ENCODE measurements around the gene PHACTR2. TPM values are rescaled to one million over a fixed set of nuclear protein-coding genes. Genes with fewer than 3 reads are reported as not detected.

Gene PHACTR2
- total RNA-seq, 6 donors from 2014 or later, result 68.1 to 133 (median 109) TPM

DNA sequence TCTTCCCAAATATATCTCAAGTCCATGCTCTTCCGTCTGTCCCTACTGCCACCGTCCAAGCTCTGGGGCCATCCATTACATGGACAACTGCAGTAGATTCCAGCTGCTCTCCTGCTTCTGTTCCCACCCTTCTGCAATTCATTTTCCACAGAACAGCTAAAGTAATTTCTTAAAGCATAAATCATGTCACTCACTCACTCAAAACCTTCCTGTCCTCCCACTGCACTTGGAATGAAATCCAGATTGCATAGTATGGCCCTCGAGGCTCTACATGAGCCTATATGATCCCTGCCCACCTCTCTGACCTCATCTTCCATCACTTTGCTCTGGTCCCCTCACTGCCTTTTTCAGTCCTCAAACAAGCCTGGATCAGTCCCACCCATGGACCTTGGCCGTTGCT is 10.9 kb downstream of the PHACTR2 start:
- no peak for DNase-seq
- Histone ChIP-seq H3K9me3 (no peaks in the 10 kb centered on the region), H3K27ac (peak overlapping the region in 1 of 4 donors; percentile 50), H3K4me3 (no peak overlapping the region), H3K4me1 (peaks cover 40 to 48% (median 45%) of the 10 kb centered on the region in 4 donors), H3K27me3 (no peaks in the 10 kb centered on the region), H3K36me3 (no peaks in the 10 kb centered on the region)
- no peak for ATAC-seq (ENCODE audit: low FRiP score in 2 of 2)
- 80 to 82% methylated on average over 4 of the region's 4 CpGs for WGBS, 2 donors
- TF ChIP-seq, protein P1, sequence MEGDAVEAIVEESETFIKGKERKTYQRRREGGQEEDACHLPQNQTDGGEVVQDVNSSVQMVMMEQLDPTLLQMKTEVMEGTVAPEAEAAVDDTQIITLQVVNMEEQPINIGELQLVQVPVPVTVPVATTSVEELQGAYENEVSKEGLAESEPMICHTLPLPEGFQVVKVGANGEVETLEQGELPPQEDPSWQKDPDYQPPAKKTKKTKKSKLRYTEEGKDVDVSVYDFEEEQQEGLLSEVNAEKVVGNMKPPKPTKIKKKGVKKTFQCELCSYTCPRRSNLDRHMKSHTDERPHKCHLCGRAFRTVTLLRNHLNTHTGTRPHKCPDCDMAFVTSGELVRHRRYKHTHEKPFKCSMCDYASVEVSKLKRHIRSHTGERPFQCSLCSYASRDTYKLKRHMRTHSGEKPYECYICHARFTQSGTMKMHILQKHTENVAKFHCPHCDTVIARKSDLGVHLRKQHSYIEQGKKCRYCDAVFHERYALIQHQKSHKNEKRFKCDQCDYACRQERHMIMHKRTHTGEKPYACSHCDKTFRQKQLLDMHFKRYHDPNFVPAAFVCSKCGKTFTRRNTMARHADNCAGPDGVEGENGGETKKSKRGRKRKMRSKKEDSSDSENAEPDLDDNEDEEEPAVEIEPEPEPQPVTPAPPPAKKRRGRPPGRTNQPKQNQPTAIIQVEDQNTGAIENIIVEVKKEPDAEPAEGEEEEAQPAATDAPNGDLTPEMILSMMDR (IDR thresholded peaks at IDR 0.05), result no peak
- TF ChIP-seq EP300 (IDR thresholded peaks at IDR 0.05) (no peak), POLR2A (IDR thresholded peaks at IDR 0.05) (no peak), POLR2AphosphoS5 (IDR thresholded peaks at IDR 0.05) (no peak)

DNA sequence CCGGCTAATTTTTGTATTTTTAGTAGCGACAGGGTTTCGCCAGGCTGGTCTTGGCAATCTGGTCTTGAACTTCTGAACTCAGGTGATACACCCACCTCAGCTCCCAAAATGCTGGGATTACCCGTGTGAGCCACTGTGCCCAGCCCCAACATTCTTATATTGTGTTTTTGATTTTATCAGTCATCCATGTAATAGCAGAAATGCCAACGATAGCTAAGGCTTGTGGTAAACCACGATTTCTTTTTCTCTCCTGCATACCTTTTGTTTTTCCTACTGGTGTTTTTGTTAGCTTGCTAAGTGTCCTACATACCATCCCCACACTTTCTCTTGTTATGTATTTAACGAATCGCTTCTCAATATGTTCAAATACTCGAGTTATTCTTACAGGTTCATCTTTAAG is 12.1 kb downstream of the PHACTR2 start:
- ATAC-seq (ENCODE audit: low FRiP score in 2 of 2) (no peak), DNase-seq (no peak)
- 67 to 74% methylated on average over 9 of the region's 9 CpGs for WGBS, 2 donors
- no peaks in the 10 kb centered on the region for H3K9me3 ChIP-seq
- peaks cover 47 to 52% (median 49%) of the 10 kb centered on the region in 4 donors for H3K4me1 ChIP-seq
- peak overlapping the region in 1 of 4 donors; percentile 10 for H3K27ac ChIP-seq
- H3K36me3 ChIP-seq, result no peaks in the 10 kb centered on the region
- H3K4me3 ChIP-seq, result no peak overlapping the region
- TF ChIP-seq EP300 (IDR thresholded peaks at IDR 0.05), result no peak
- no peaks in the 10 kb centered on the region for H3K27me3 ChIP-seq

- H3K36me3 ChIP-seq, result no peaks in the 10 kb centered on the region
- TF ChIP-seq POLR2AphosphoS5 (IDR thresholded peaks at IDR 0.05) (no peak), POLR2A (IDR thresholded peaks at IDR 0.05) (no peak), EP300 (IDR thresholded peaks at IDR 0.05) (no peak)
- TF ChIP-seq, protein P1 (IDR thresholded peaks at IDR 0.05), result no peak
- peak overlapping the region in 1 of 4 donors; percentile 44 for H3K27ac ChIP-seq
- no peaks in the 10 kb centered on the region for H3K9me3 ChIP-seq
- ATAC-seq (ENCODE audit: low FRiP score in 2 of 2), result no peak
- no peak overlapping the region for H3K4me3 ChIP-seq
- H3K4me1 ChIP-seq, result peaks cover 58 to 65% (median 62%) of the 10 kb centered on the region in 4 donors
- DNase-seq, result no peak
- H3K27me3 ChIP-seq, result no peaks in the 10 kb centered on the region
- 41 to 59% methylated on average over 1 of the region's 1 CpG for WGBS, 2 donors
Observed at GRCh38 chr6:143691155-143691554, 13.4 kb downstream of the PHACTR2 start.

- Histone ChIP-seq H3K4me3 (no peak overlapping the region), H3K27me3 (no peaks in the 10 kb centered on the region), H3K9me3 (no peaks in the 10 kb centered on the region), H3K4me1 (peaks cover 64 to 69% (median 66%) of the 10 kb centered on the region in 4 donors), H3K27ac (peak overlapping the region; percentile 3 to 43 (median 32)), H3K36me3 (no peaks in the 10 kb centered on the region)
- WGBS, 2 donors, result 38 to 53% methylated on average over 7 of the region's 7 CpGs
- no peak for ATAC-seq (ENCODE audit: low FRiP score in 2 of 2)
- no peak for DNase-seq
- TF ChIP-seq POLR2A (IDR thresholded peaks at IDR 0.05) (no peak), POLR2AphosphoS5 (IDR thresholded peaks at IDR 0.05) (no peak), EP300 (IDR thresholded peaks at IDR 0.05) (no peak)
- TF ChIP-seq, protein P1 (IDR thresholded peaks at IDR 0.05), result no peak
Observed at GRCh38 chr6:143691900-143692636, 14.3 kb downstream of the PHACTR2 start.

GRCh38 chr6:143692696-143693095 is 14.9 kb downstream of the PHACTR2 start:
- Histone ChIP-seq H3K4me3 (no peak overlapping the region), H3K27ac (peak overlapping the region in 3 of 4 donors; percentile 20 to 43 (median 22)), H3K36me3 (no peaks in the 10 kb centered on the region), H3K4me1 (peaks cover 60 to 73% (median 67%) of the 10 kb centered on the region in 4 donors), H3K27me3 (no peaks in the 10 kb centered on the region), H3K9me3 (no peaks in the 10 kb centered on the region)
- TF ChIP-seq, protein P1 (IDR thresholded peaks at IDR 0.05), result no peak
- TF ChIP-seq POLR2A (IDR thresholded peaks at IDR 0.05) (no peak), POLR2AphosphoS5 (IDR thresholded peaks at IDR 0.05) (no peak), EP300 (IDR thresholded peaks at IDR 0.05) (no peak)
- ATAC-seq (ENCODE audit: low FRiP score in 2 of 2) (peak; percentile 64 to 69), DNase-seq (peak in 1 of 2 donors; percentile 36)
- 40 to 71% methylated on average over 3 of the region's 3 CpGs for WGBS, 2 donors

Data from upper lobe of left lung (tissue), 6 donors.